Measurements from ENCODE around the gene ORM2. TPM values are rescaled to one million over a fixed set of nuclear protein-coding genes. Genes with fewer than 3 reads are reported as not detected.

The ORM2 gene
- total RNA-seq, 1 experiment from 2014 or later: 0.59 TPM

DNA sequence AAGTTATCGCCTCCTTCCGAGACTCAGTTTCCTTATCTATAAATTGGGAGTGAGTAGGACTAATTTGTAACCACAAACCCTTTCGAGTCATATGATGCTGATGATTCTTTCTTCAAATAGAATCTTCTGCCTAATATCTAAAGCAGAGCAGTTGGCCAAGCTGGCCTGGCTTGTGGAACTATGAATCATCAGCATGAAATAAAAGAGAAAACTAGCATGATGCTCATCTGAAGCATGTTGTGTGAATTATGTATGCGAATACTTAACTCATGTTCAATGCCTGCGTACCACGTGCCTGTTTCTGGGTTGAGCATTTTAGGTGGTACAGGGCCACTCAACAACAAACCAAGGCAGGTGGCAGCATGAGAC, 21.8 kb upstream of the ORM2 start:
- Histone ChIP-seq H3K27ac (ENCODE audit: low read depth, low read length) (no peak overlapping the region), H3K9me3 (ENCODE audit: control insufficient read depth in 1 of 2, insufficient read depth in 1 of 2, low read depth in 1 of 2, low read length in 2 of 2) (no peaks in the 10 kb centered on the region), H3K9me2 (ENCODE audit: insufficient read depth) (no peaks in the 10 kb centered on the region), H3K36me3 (ENCODE audit: control insufficient read depth in 1 of 2, insufficient read depth in 2 of 2, low read length in 2 of 2) (no peaks in the 10 kb centered on the region), H3K9ac (ENCODE audit: low read length) (no peak overlapping the region), H3K79me2 (ENCODE audit: insufficient read depth, low read length) (no peaks in the 10 kb centered on the region), H3K4me2 (ENCODE audit: low read length) (no peak overlapping the region), H2AFZ (ENCODE audit: low read depth, low read length, poor library complexity, severe bottlenecking) (no peak overlapping the region), H3K4me3 (replicated peaks in 1 of 2; ENCODE audit: low read depth in 1 of 2, low read length in 2 of 2) (no peak overlapping the region), H3K27me3 (ENCODE audit: insufficient read depth, low read length) (no peaks in the 10 kb centered on the region), H4K20me1 (ENCODE audit: insufficient read depth) (no peaks in the 10 kb centered on the region), H3K4me1 (ENCODE audit: control insufficient read depth in 1 of 2, insufficient read depth in 2 of 2, low read length in 2 of 2) (peaks cover 0 to 3% of the 10 kb centered on the region in 2 experiments; a peak in 1 of 4 replicates)
- intact Hi-C loops (cut with micrococcal nuclease): no loop called here
- CTCF ChIA-PET: no interaction called here
- DNase-seq (ENCODE audit: low read depth, low spot score) (no peak), ATAC-seq (no peak)
- POLR2A ChIA-PET: interaction anchor here (0.6 kb wide), 1 partner anchor 163 kb away, joined by 3 read pairs; no protein-coding TSS in a partner anchor
- TF ChIP-seq ELF1 (IDR thresholded peaks at IDR 0.05; ENCODE audit: borderline replicate concordance, low read depth) (no peak), JUND (IDR thresholded peaks at IDR 0.05) (no peak), FOSL1 (IDR thresholded peaks at IDR 0.05; ENCODE audit: low read depth) (no peak), YY1 (IDR thresholded peaks at IDR 0.05; ENCODE audit: extremely low read depth, insufficient replicate concordance, low read depth, low read length) (no peak), SIN3A (IDR thresholded peaks at IDR 0.05; ENCODE audit: low read depth) (no peak), EZH2 (IDR thresholded peaks at IDR 0.05) (no peak), ZFX (IDR thresholded peaks at IDR 0.05) (no peak), EGR1 (IDR thresholded peaks at IDR 0.05; ENCODE audit: low read depth) (no peak), POLR2A (IDR thresholded peaks at IDR 0.05; ENCODE audit: borderline replicate concordance, extremely low read depth, insufficient read depth, insufficient read length) (no peak), EZH2phosphoT487 (IDR thresholded peaks at IDR 0.05; ENCODE audit: borderline replicate concordance) (no peak), ZNF274 (IDR thresholded peaks at IDR 0.05; ENCODE audit: low read depth, low read length) (no peak)
- TF ChIP-seq, protein P1, sequence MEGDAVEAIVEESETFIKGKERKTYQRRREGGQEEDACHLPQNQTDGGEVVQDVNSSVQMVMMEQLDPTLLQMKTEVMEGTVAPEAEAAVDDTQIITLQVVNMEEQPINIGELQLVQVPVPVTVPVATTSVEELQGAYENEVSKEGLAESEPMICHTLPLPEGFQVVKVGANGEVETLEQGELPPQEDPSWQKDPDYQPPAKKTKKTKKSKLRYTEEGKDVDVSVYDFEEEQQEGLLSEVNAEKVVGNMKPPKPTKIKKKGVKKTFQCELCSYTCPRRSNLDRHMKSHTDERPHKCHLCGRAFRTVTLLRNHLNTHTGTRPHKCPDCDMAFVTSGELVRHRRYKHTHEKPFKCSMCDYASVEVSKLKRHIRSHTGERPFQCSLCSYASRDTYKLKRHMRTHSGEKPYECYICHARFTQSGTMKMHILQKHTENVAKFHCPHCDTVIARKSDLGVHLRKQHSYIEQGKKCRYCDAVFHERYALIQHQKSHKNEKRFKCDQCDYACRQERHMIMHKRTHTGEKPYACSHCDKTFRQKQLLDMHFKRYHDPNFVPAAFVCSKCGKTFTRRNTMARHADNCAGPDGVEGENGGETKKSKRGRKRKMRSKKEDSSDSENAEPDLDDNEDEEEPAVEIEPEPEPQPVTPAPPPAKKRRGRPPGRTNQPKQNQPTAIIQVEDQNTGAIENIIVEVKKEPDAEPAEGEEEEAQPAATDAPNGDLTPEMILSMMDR (IDR thresholded peaks at IDR 0.05 in 2 of 3, conservative IDR thresholded peaks at IDR 0.05 in 1 of 3; ENCODE audit: borderline replicate concordance in 1 of 3, insufficient read depth in 1 of 3, low read depth in 2 of 3, low read length in 2 of 3): no peak
- TF ChIP-seq, protein P2, sequence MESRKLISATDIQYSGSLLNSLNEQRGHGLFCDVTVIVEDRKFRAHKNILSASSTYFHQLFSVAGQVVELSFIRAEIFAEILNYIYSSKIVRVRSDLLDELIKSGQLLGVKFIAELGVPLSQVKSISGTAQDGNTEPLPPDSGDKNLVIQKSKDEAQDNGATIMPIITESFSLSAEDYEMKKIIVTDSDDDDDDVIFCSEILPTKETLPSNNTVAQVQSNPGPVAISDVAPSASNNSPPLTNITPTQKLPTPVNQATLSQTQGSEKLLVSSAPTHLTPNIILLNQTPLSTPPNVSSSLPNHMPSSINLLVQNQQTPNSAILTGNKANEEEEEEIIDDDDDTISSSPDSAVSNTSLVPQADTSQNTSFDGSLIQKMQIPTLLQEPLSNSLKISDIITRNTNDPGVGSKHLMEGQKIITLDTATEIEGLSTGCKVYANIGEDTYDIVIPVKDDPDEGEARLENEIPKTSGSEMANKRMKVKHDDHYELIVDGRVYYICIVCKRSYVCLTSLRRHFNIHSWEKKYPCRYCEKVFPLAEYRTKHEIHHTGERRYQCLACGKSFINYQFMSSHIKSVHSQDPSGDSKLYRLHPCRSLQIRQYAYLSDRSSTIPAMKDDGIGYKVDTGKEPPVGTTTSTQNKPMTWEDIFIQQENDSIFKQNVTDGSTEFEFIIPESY (IDR thresholded peaks at IDR 0.05; ENCODE audit: extremely low read depth, insufficient replicate concordance, low read length): no peak
- TF ChIP-seq, protein P3, sequence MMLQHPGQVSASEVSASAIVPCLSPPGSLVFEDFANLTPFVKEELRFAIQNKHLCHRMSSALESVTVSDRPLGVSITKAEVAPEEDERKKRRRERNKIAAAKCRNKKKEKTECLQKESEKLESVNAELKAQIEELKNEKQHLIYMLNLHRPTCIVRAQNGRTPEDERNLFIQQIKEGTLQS (IDR thresholded peaks at IDR 0.05): no peak
- TF ChIP-seq, protein P4, sequence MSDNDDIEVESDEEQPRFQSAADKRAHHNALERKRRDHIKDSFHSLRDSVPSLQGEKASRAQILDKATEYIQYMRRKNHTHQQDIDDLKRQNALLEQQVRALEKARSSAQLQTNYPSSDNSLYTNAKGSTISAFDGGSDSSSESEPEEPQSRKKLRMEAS (IDR thresholded peaks at IDR 0.05): no peak
- TF ChIP-seq, protein P5, sequence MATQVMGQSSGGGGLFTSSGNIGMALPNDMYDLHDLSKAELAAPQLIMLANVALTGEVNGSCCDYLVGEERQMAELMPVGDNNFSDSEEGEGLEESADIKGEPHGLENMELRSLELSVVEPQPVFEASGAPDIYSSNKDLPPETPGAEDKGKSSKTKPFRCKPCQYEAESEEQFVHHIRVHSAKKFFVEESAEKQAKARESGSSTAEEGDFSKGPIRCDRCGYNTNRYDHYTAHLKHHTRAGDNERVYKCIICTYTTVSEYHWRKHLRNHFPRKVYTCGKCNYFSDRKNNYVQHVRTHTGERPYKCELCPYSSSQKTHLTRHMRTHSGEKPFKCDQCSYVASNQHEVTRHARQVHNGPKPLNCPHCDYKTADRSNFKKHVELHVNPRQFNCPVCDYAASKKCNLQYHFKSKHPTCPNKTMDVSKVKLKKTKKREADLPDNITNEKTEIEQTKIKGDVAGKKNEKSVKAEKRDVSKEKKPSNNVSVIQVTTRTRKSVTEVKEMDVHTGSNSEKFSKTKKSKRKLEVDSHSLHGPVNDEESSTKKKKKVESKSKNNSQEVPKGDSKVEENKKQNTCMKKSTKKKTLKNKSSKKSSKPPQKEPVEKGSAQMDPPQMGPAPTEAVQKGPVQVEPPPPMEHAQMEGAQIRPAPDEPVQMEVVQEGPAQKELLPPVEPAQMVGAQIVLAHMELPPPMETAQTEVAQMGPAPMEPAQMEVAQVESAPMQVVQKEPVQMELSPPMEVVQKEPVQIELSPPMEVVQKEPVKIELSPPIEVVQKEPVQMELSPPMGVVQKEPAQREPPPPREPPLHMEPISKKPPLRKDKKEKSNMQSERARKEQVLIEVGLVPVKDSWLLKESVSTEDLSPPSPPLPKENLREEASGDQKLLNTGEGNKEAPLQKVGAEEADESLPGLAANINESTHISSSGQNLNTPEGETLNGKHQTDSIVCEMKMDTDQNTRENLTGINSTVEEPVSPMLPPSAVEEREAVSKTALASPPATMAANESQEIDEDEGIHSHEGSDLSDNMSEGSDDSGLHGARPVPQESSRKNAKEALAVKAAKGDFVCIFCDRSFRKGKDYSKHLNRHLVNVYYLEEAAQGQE (IDR thresholded peaks at IDR 0.05; ENCODE audit: low read depth): no peak
- BruUV-seq (replicated peaks): no TSS peak
- RAD21 ChIA-PET (ENCODE audit: low non-redundant PET in 1 of 2, low total read pairs in 2 of 2, uncharacterized antibody in 2 of 2, unreplicated experiment in 2 of 2): no interaction called here
